ENCODE measurements around the gene SPINK2. TPM values are rescaled to one million over a fixed set of nuclear protein-coding genes. Genes with fewer than 3 reads are reported as not detected.

The SPINK2 gene
- total and polyA plus RNA-seq, 10 of the 15 experiments (the other 5 are each of a cell fraction or from before 2014, with no cell fraction given), result 0.13 to 1.0 (median 0.61) TPM; not detected in 1

DNA sequence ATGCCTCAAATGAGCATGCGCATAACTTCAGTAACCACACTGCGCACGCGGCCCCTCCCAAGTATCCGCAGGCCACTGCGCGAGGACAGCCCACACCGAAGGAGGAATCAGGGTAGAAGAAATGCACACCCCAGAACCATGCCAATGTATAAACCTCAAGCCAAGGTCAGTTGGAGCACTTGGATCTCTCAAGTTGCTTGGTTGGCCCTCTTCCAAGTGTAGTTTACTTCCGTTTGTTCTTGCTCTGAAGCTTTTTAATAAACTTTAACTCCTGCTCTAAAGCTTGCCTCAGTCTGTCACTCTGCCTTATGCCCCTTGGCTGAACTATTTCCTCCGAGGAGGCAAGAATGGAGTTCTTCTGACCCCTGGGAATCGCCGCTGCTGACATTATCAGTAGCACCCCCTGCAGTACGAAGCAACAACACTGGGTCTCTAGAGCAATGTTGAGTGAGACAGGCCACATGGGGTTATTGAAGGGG is 22.0 kb upstream of the SPINK2 start (continued):
- TF ChIP-seq ATF7 (IDR thresholded peaks at IDR 0.05; ENCODE audit: low read depth) (no peak), POLR2AphosphoS5 (IDR thresholded peaks at IDR 0.05; ENCODE audit: low read length) (no peak)

DNA sequence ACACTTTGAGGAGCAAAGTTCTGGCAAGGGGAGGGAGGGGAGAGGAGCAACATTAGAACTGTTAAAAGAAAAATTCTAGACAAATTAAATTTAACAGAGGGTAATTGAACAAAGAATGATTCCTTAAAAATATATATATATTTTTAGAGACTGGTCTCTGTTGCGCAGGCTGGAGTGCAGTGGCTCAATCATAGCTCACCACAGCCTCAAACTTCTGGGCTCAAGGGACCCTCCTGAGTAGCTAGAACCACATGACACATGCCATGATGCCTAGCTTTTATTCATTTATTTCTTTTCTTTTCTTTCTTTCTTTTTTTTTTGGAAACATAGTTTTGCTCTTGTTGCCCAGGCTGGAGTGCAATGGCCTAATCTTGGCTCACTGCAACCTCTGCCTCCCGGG is 19.1 kb upstream of the SPINK2 start:
- in situ Hi-C loops (cut with MboI), result no loop called here
- POLR2A ChIA-PET, result no interaction called here

DNA sequence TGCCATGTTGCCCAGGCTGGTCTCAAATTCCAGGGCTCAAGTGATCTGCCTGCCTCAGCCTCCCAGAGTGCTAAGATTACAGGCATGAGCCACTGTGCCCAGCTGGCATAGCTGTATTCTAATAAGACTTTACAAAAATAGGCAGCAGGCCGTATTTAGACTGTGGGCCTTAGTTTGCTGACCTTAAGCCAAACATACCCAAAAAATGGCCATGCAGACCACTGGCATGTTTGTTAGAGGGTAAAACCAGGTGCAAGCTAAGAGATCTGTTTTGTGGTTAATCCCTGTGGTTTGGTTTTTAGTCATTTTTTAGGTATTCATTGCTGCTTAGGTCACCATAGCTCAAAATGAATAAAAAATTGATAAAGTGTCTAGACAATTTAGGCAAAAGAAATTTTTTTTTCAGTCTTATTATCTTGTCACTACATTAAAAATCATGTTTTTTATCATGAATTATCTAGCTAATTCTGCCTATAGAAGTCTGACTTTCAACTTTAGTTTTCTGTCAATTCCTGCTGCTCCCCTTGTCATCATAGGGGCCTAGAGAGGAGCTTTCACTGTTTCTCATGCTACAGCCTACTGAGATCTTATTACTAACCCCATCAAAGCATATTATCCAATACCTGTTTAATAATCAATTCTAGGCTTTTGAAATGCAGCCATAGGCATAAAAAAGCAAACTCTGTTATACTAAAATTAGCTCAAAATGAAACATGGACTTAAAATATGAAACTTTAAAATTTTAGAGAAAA is 7.5 kb upstream of the SPINK2 start:
- H3K27ac ChIP-seq (ENCODE audit: control insufficient read depth, insufficient read depth), result no peak overlapping the region
- no peaks in the 10 kb centered on the region for H3K36me3 ChIP-seq (ENCODE audit: control insufficient read depth in 2 of 2, insufficient read depth in 2 of 2, low read length in 1 of 2)
- H2AFZ ChIP-seq (ENCODE audit: control insufficient read depth, low read depth, low read length), result no peak overlapping the region
- in situ Hi-C loops (cut with MboI), result no loop called here
- WGBS (ENCODE audit: insufficient coverage, insufficient replicate concordance, low lambda C conversion rate, missing lambda C conversion rate), result 0% methylated on average over 1 of the region's 1 CpG
- RAD21 ChIA-PET (ENCODE audit: unreplicated experiment), result no interaction called here
- H3K9ac ChIP-seq (ENCODE audit: control insufficient read depth, insufficient read depth, low read length), result no peak overlapping the region
- H3K4me3 ChIP-seq, result no peak overlapping the region
- intact Hi-C loops (cut with micrococcal nuclease; ENCODE audit: unreplicated experiment), result no loop called here
- H3K9me3 ChIP-seq (replicated peaks; ENCODE audit: control insufficient read depth, insufficient read depth, low read length), result no peaks in the 10 kb centered on the region; the same call in 2 of the 3 replicates
- BruUV-seq (replicated peaks), result no TSS peak
- peaks cover 6% of the 10 kb centered on the region for H3K4me1 ChIP-seq (ENCODE audit: control insufficient read depth, insufficient read depth, low read length)
- H3K27me3 ChIP-seq (replicated peaks in 1 of 2; ENCODE audit: control insufficient read depth in 2 of 2, insufficient read depth in 2 of 2, low read length in 1 of 2), result no peaks in the 10 kb centered on the region
- no peaks in the 10 kb centered on the region for H3K79me2 ChIP-seq (ENCODE audit: control insufficient read depth, insufficient read depth, low read length)
- no peak overlapping the region for H3K4me2 ChIP-seq (ENCODE audit: control insufficient read depth, insufficient read depth)
- CTCF ChIA-PET, result no interaction called here
- DNase-seq (ENCODE audit: low read depth, low spot score), result no peak
- SMC1A ChIA-PET (ENCODE audit: uncharacterized antibody, unreplicated experiment), result no interaction called here
- H4K20me1 ChIP-seq (ENCODE audit: control insufficient read depth, insufficient read depth), result no peaks in the 10 kb centered on the region
- POLR2A ChIA-PET, result no interaction called here
- peak; percentile 66 for ATAC-seq
- peak; percentile 78 for FAIRE-seq
- TF ChIP-seq RBBP5 (conservative IDR thresholded peaks at IDR 0.05) (no peak), YY1 (IDR thresholded peaks at IDR 0.05; ENCODE audit: low read depth, low read length) (no peak), CBX5 (IDR thresholded peaks at IDR 0.05; ENCODE audit: low read depth) (no peak), RUNX3 (IDR thresholded peaks at IDR 0.05; ENCODE audit: low read length) (peak; percentile 85), MEF2A (IDR thresholded peaks at IDR 0.05; ENCODE audit: insufficient read depth, low read depth, low read length) (0 out of 2 replicates have a peak, but pooled peaks have one; percentile 27), SUPT20H (IDR thresholded peaks at IDR 0.05; ENCODE audit: borderline replicate concordance, control insufficient read depth, low read depth, low read length) (no peak), NFIC (IDR thresholded peaks at IDR 0.05; ENCODE audit: low read depth, low read length) (peak; percentile 34; the same call in 1 of the 2 replicates), PAX8 (IDR thresholded peaks at IDR 0.05) (no peak), CBFB (IDR thresholded peaks at IDR 0.05; ENCODE audit: low read depth) (0 out of 2 replicates have a peak, but pooled peaks have one; percentile 30), RELA (IDR thresholded peaks at IDR 0.05; ENCODE audit: borderline replicate concordance, partially characterized antibody) (no peak), SUZ12 (IDR thresholded peaks at IDR 0.05; ENCODE audit: unreplicated experiment) (no peak), POU2F2 (IDR thresholded peaks at IDR 0.05; ENCODE audit: borderline replicate concordance, low read depth, low read length) (no peak), MTA3 (IDR thresholded peaks at IDR 0.05; ENCODE audit: borderline replicate concordance, low read length) (no peak), NR2C1 (IDR thresholded peaks at IDR 0.05) (no peak), RAD51 (IDR thresholded peaks at IDR 0.05) (no peak)

More for the DNA sequence above, 19.1 kb upstream of the SPINK2 start:
- FAIRE-seq (no peak), ATAC-seq (no peak), DNase-seq (ENCODE audit: low read depth, low spot score) (no peak)
- Histone ChIP-seq H3K4me3 (no peak overlapping the region), H3K79me2 (ENCODE audit: control insufficient read depth, insufficient read depth, low read length) (no peaks in the 10 kb centered on the region), H2AFZ (ENCODE audit: control insufficient read depth, low read depth, low read length) (no peak overlapping the region), H3K4me2 (ENCODE audit: control insufficient read depth, insufficient read depth) (no peak overlapping the region), H3K27me3 (replicated peaks in 1 of 2; ENCODE audit: control insufficient read depth in 2 of 2, insufficient read depth in 2 of 2, low read length in 1 of 2) (no peaks in the 10 kb centered on the region), H4K20me1 (ENCODE audit: control insufficient read depth, insufficient read depth) (no peaks in the 10 kb centered on the region), H3K36me3 (ENCODE audit: control insufficient read depth in 2 of 2, insufficient read depth in 2 of 2, low read length in 1 of 2) (no peaks in the 10 kb centered on the region), H3K9ac (ENCODE audit: control insufficient read depth, insufficient read depth, low read length) (no peak overlapping the region), H3K27ac (ENCODE audit: control insufficient read depth, insufficient read depth) (no peak overlapping the region), H3K4me1 (ENCODE audit: control insufficient read depth, insufficient read depth, low read length) (no peaks in the 10 kb centered on the region), H3K9me3 (replicated peaks; ENCODE audit: control insufficient read depth, insufficient read depth, low read length) (no peaks in the 10 kb centered on the region)
- BruUV-seq (replicated peaks), result no TSS peak
- TF ChIP-seq MYC (IDR thresholded peaks at IDR 0.05; ENCODE audit: insufficient read depth, insufficient read length, insufficient replicate concordance, low read length, severe bottlenecking) (no peak), STAT3 (IDR thresholded peaks at IDR 0.05; ENCODE audit: low read depth, low read length) (no peak)
- ChIA-PET CTCF (interaction anchor here (1.1 kb wide), 1 partner anchor 9 kb away, joined by 3 read pairs; no protein-coding TSS in a partner anchor), SMC1A (ENCODE audit: uncharacterized antibody, unreplicated experiment) (no interaction called here), RAD21 (ENCODE audit: unreplicated experiment) (interaction anchor here (1.3 kb wide), 1 partner anchor 417 kb away, joined by 3 read pairs; no protein-coding TSS in a partner anchor)
- WGBS (ENCODE audit: insufficient coverage, insufficient replicate concordance, low lambda C conversion rate, missing lambda C conversion rate), result 36% methylated on average over 2 of the region's 2 CpGs
- intact Hi-C loops (cut with micrococcal nuclease; ENCODE audit: unreplicated experiment), result no loop called here

Measured in GM12878 (cell line).